ENCODE data around the gene ZNF462.

GRCh38 chr9:106983346-106983745 lies 120.4 kb downstream of the ZNF462 start:
- TF ChIP-seq, protein P1, sequence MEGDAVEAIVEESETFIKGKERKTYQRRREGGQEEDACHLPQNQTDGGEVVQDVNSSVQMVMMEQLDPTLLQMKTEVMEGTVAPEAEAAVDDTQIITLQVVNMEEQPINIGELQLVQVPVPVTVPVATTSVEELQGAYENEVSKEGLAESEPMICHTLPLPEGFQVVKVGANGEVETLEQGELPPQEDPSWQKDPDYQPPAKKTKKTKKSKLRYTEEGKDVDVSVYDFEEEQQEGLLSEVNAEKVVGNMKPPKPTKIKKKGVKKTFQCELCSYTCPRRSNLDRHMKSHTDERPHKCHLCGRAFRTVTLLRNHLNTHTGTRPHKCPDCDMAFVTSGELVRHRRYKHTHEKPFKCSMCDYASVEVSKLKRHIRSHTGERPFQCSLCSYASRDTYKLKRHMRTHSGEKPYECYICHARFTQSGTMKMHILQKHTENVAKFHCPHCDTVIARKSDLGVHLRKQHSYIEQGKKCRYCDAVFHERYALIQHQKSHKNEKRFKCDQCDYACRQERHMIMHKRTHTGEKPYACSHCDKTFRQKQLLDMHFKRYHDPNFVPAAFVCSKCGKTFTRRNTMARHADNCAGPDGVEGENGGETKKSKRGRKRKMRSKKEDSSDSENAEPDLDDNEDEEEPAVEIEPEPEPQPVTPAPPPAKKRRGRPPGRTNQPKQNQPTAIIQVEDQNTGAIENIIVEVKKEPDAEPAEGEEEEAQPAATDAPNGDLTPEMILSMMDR (conservative IDR thresholded peaks at IDR 0.05 in 1 of 2, IDR thresholded peaks at IDR 0.05 in 1 of 2; ENCODE audit: low read depth in 1 of 2, low read length in 2 of 2) = no peak
- TF ChIP-seq EZH2 (IDR thresholded peaks at IDR 0.05; ENCODE audit: low read length, missing control alignments) = no peak

Data from fibroblast of lung (primary cell).